HepG2 (cell line): ENCODE measurements around the gene PTGDS. TPM values are rescaled to one million over a fixed set of nuclear protein-coding genes. Genes with fewer than 3 reads are reported as not detected.

Source experiments
- ATAC-seq: fragments of 200-7000 bp; cut with Tn5 transposase; 3 replicates; pipeline ENCODE4 v1.9.1; 2020; ENCODE audit warnings: mild to moderate bottlenecking, moderate library complexity
- BruUV-seq: library from RNA; stranded (reverse); fragments of 400-500 nt; replicated peaks from 2 replicates; lab custom pipeline; 2021; lab: Mats Ljungman, UMichigan
- CTCF ChIA-PET: fragments of 300-600 bp; formaldehyde crosslinking; extraction: SDS; loops from one replicate; lab custom pipeline; 2021; ENCODE audit warnings: low total read pairs, inconsistent platforms, low intra/inter-chr PET ratio; lab: Yijun Ruan, JAX
- POLR2A ChIA-PET: fragments of 350-600 bp; sonication (Branson Sonifier 250); formaldehyde crosslinking; loops from one replicate; lab custom pipeline; 2020; ENCODE audit warnings: antibody characterized with exemption, inconsistent platforms; lab: Yijun Ruan, JAX
- DNase-seq: peaks from one replicate; pipeline ENCODE4 v3.0.0-alpha.2; 2015; ENCODE audit warnings: low spot score
- FAIRE-seq: peaks from 3 replicates; lab custom pipeline; 2011; peaks lifted over from hg19 to GRCh38; lab: Jason Lieb, UNC
- H2AFZ ChIP-seq: one replicate; pipeline ENCODE4 v1.6.1; 2011; ENCODE audit warnings: low read length, inconsistent platforms
- H3K27ac ChIP-seq: fragments of 300-600 bp; 3 replicates; pipeline ENCODE4 v1.8.0; 2011; ENCODE audit warnings: mixed run types, mild to moderate bottlenecking, mixed read lengths, low read length, inconsistent platforms; ENCODE audit not compliant: insufficient read depth; ENCODE audit errors: extremely low read length
- H3K27me3 ChIP-seq, 2 experiments: fragments of 200-600 bp in 1 of 2; 2 replicates in 1 of 2; 3 replicates in 1 of 2; pipeline versions ENCODE4 v1.6.0 to v1.8.0; 2011; ENCODE audit warnings: low read length in 2 of 2, mild to moderate bottlenecking in 2 of 2, moderate library complexity in 2 of 2, inconsistent platforms in 1 of 2; ENCODE audit not compliant: insufficient read depth in 2 of 2, control insufficient read depth in 1 of 2
- H3K36me3 ChIP-seq, 2 experiments: fragments of 200-600 bp in 1 of 2; replicated peaks in 1 of 2; 2 replicates in 1 of 2; 3 replicates in 1 of 2; pipeline versions ENCODE4 v1.5.1 to v1.8.0; 2011; ENCODE audit warnings: low read length in 2 of 2, inconsistent platforms in 1 of 2; ENCODE audit not compliant: insufficient read depth in 2 of 2, control insufficient read depth in 1 of 2
- H3K4me1 ChIP-seq: 2 replicates; pipeline ENCODE4 v1.5.1; 2012; ENCODE audit warnings: low read length, inconsistent platforms; ENCODE audit not compliant: insufficient read depth
- H3K4me2 ChIP-seq: 2 replicates; pipeline ENCODE4 v1.6.0; 2011; ENCODE audit warnings: low read depth, low read length, inconsistent platforms
- H3K4me3 ChIP-seq, 3 experiments: fragments of 200-600 bp in 1 of 3; sonication (generic), shearing (Covaris generic) in 1 of 3; replicated peaks in 1 of 3; 2 replicates each; pipeline ENCODE4 v1.5.1; 2011 to 2016; ENCODE audit warnings: low read length in 3 of 3, inconsistent platforms in 2 of 3, low read depth in 2 of 3, mild to moderate bottlenecking in 2 of 3, control low read depth in 1 of 3, mixed read lengths in 1 of 3; ENCODE audit not compliant: insufficient read depth in 1 of 3
- H3K79me2 ChIP-seq: one replicate; pipeline ENCODE4 v1.6.1; 2011; ENCODE audit warnings: low read length, inconsistent platforms; ENCODE audit not compliant: insufficient read depth
- H3K9ac ChIP-seq: 2 replicates; pipeline ENCODE4 v1.6.0; 2011; ENCODE audit warnings: mild to moderate bottlenecking, low read depth, low read length, inconsistent platforms; ENCODE audit not compliant: insufficient read depth
- H3K9me3 ChIP-seq: 2 replicates; pipeline ENCODE4 v1.5.1; 2012; ENCODE audit warnings: mild to moderate bottlenecking, low read length
- H4K20me1 ChIP-seq: 2 replicates; pipeline ENCODE4 v1.6.0; 2011; ENCODE audit warnings: inconsistent platforms, mild to moderate bottlenecking, low read length, moderate library complexity; ENCODE audit not compliant: insufficient read depth
- ATF6 ChIP-seq: sonication (generic); formaldehyde crosslinking; conservative IDR thresholded peaks from 2 replicates; pipeline ENCODE4 v1.4.0; 2020; ENCODE audit warnings: missing genetic modification reagents
- DNMT3B ChIP-seq: conservative IDR thresholded peaks from 2 replicates; pipeline ENCODE4 v1.6.1; 2016; ENCODE audit warnings: missing biosample characterization, control low read depth
- FUBP1 ChIP-seq: sonication (generic); formaldehyde crosslinking; IDR thresholded peaks from 2 replicates; pipeline ENCODE4 v1.5.1; 2020; ENCODE audit warnings: missing genetic modification reagents, mild to moderate bottlenecking, borderline replicate concordance
- PHF20 ChIP-seq: sonication (generic); formaldehyde crosslinking; IDR thresholded peaks from 2 replicates; pipeline ENCODE4 v1.5.0; 2020; ENCODE audit warnings: mild to moderate bottlenecking, missing genetic modification reagents
- RBM39 ChIP-seq: fragments of 200-400 bp; formaldehyde crosslinking; IDR thresholded peaks from one replicate; pipeline ENCODE4 v1.6.1; 2018; ENCODE audit warnings: antibody characterized with exemption, mild to moderate bottlenecking, low read depth, low read length; ENCODE audit not compliant: poor library complexity, severe bottlenecking
- SMARCC2 ChIP-seq: fragments of 450-650 bp; IDR thresholded peaks from 2 replicates; pipeline ENCODE4 v1.6.1; 2017; ENCODE audit warnings: antibody characterized with exemption, mild to moderate bottlenecking
- ZBTB25 ChIP-seq: IDR thresholded peaks from 2 replicates; pipeline ENCODE4 v1.6.1; 2018; ENCODE audit warnings: missing genetic modification reagents
- ZNF414 ChIP-seq: sonication (generic); formaldehyde crosslinking; IDR thresholded peaks from 2 replicates; pipeline ENCODE4 v1.5.0; 2020; ENCODE audit warnings: missing genetic modification reagents
- ZNF704 ChIP-seq: sonication (generic); formaldehyde crosslinking; IDR thresholded peaks from 2 replicates; pipeline ENCODE4 v1.8.1; 2023; ENCODE audit warnings: mild to moderate bottlenecking, inconsistent platforms, moderate library complexity, missing genetic modification reagents, borderline replicate concordance
- ZNF839 ChIP-seq: sonication (generic); formaldehyde crosslinking; IDR thresholded peaks from 2 replicates; pipeline ENCODE4 v1.4.0; 2020; ENCODE audit warnings: missing genetic modification reagents, mild to moderate bottlenecking, borderline replicate concordance
- WGBS: methylation state at CpG from one replicate; pipeline ENCODE4 v1.1.6; 2017; ENCODE audit warnings: low lambda C conversion rate; 5-methylcytosine and 5-hydroxymethylcytosine counted together
- in situ Hi-C: cut with HindIII; loops from 2 replicates; pipeline ENCODE4 v1.10.0; 2017; ENCODE audit warnings: low pct_unique_long_range_greater_than_20kb; ENCODE audit not compliant: extremely low pct_ligation_motif_present
- intact Hi-C: fragments of 100-400 bp; cut with micrococcal nuclease; formaldehyde crosslinking; loops from one replicate; pipeline ENCODE4 v1.10.0; 2022; ENCODE audit not compliant: unreplicated experiment
- polyA plus RNA-seq, 8 experiments: library from polyadenylated mRNA; depleted of rRNA in 3 of 8; stranded (reverse) in 7 of 8; unstranded in 1 of 8; fragments of >200 nt; fragmentation: Illumina TruSeq in 4 of 8; extraction: Trizol in 4 of 8; gene quantifications; 2 replicates each; pipeline versions ENCODE4 v1.2.1 to v1.2.3, GENCODE V29; 2011 to 2016; ENCODE audit warnings: low read depth in 4 of 8, missing spikeins in 1 of 8, mixed read lengths in 1 of 8; ENCODE audit not compliant: insufficient read depth in 1 of 8
- total RNA-seq, 5 experiments: library from RNA; depleted of rRNA; stranded (reverse); fragments of >200 nt; fragmentation: Illumina TruSeq; extraction: Trizol; gene quantifications; 2 replicates each; pipeline ENCODE4 v1.2.3, GENCODE V29; 2016; ENCODE audit warnings: low read depth in 1 of 5

Gene PTGDS
- total and polyA plus RNA-seq, 2 of the 13 experiments (the other 11 are each of a cell fraction or from before 2014, with no cell fraction given): 0.33 to 0.50 TPM

- TF ChIP-seq ZBTB25 (CRISPR knock-in tag) (no peak), ATF6 (no peak), ZNF414 (CRISPR knock-in tag) (no peak), ZNF704 (CRISPR knock-in tag) (no peak), PHF20 (CRISPR knock-in tag) (no peak)
Observed at GRCh38 chr9:136951541-136952320, 25.6 kb upstream of the PTGDS start, which contains the start of gene LCN12 (continued).

GRCh38 chr9:136952321-136952850 lies 24.9 kb upstream of the PTGDS start:
- H3K27ac ChIP-seq: no peak overlapping the region
- no peak overlapping the region for H2AFZ ChIP-seq
- H3K36me3 ChIP-seq: no peaks in the 10 kb centered on the region
- 92% methylated on average over 2 of the region's 15 CpGs for WGBS
- intact Hi-C loops (no loop called here), in situ Hi-C loops (no loop called here)
- no TSS peak for BruUV-seq
- FAIRE-seq (no peak), DNase-seq (no peak), ATAC-seq (no peak)
- no peak overlapping the region for H3K9ac ChIP-seq
- CTCF ChIA-PET: no interaction called here
- H3K4me3 ChIP-seq: no peak overlapping the region
- H3K79me2 ChIP-seq: peaks cover 5% of the 10 kb centered on the region
- no peaks in the 10 kb centered on the region for H4K20me1 ChIP-seq
- no peak overlapping the region for H3K4me2 ChIP-seq
- POLR2A ChIA-PET: no interaction called here
- no peaks in the 10 kb centered on the region for H3K9me3 ChIP-seq
- H3K27me3 ChIP-seq: no peaks in the 10 kb centered on the region
- H3K4me1 ChIP-seq: peaks cover 32% of the 10 kb centered on the region
- TF ChIP-seq DNMT3B (CRISPR knock-in tag) (no peak), RBM39 (no peak), SMARCC2 (no peak), ZNF704 (CRISPR knock-in tag) (no peak), FUBP1 (CRISPR knock-in tag) (no peak), ZNF839 (CRISPR knock-in tag) (no peak)
